Ureter (tissue), 1 donor: ENCODE results near the gene MBLAC1. TPM values are rescaled to one million over a fixed set of nuclear protein-coding genes. Genes with fewer than 3 reads are reported as not detected.

ENCODE experiments used
- DNase-seq: peaks from one replicate; pipeline ENCODE4 v3.0.0-alpha.2; 2020; ENCODE audit warnings: low spot score
- total RNA-seq: library from RNA; stranded (reverse); gene quantifications from one replicate; pipeline ENCODE4 v1.2.4, GENCODE V29; 2023
- donor health status: DM: yes; HTN: yes; CAD: no.

Gene MBLAC1
- total RNA-seq, 1 donor from 2014 or later: 1.5 TPM

- peak; percentile 40 for DNase-seq
Measured at GRCh38 chr7:100153708-100154535, 27.2 kb downstream of the MBLAC1 start.

- DNase-seq: peak; percentile 44
Measured at GRCh38 chr7:100154651-100155491, 28.1 kb downstream of the MBLAC1 start.

GRCh38 chr7:100155553-100156317, 29.0 kb downstream of the MBLAC1 start:
- no peak for DNase-seq

GRCh38 chr7:100156331-100157068, 29.7 kb downstream of the MBLAC1 start:
- no peak for DNase-seq

DNA sequence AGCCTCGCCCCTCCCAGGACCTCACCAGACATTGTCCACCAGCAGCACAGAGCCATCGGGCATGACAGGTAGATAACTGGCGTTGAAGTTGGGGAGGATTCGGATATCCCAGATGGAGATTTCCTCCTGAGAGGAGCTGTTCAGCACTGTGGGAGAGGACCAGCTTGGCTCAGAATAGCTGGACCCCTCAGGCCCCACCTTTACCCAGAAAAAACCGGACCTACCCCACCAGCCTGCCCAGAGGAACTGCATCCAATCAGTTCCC, 30.2 kb downstream of the MBLAC1 start:
- peak; percentile 48 for DNase-seq

DNA sequence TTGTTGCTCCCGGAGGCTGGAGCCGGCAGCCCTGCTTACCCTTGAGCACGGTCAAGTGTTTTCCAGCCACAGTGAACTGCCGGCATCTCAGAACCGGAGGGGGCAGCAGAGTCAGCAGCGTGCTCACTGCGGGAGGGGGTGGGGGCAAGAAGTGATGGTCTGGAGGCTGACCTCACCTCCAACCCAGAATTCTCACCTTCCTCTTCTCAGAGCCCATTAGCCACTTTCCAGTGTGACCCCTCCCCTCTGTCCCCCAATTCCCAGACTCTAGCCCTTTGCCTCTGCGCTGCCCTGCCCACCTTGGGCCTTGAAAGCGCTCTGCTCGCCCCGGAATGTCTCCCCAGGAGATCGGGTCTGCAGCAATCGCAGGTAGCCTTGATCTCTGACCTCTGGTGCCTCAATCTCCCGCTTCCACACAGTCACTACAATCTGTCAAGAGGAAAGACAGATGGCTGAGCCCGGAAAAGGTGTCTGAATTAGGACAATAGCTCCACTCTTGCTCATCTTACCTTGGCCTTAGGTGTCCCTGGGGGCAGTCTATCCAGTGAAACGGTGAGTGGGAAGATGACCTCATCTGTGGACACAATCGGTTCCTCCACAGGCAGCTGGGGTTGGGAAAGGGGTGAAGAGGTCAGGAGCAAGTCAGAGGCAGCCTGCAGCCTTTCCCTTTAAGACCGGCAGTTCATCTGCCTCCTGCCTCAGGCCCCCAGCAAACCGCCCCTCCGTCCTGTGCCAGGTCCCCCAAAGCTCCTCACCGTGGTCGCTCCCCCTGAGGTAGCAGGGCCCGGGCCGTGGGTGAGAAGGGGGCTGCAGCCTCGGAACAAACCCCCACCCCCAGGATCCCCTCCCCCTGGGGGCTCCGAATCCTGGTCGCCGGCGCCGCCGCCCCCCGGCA, 30.8 kb downstream of the MBLAC1 start:
- DNase-seq: peak; percentile 44

GRCh38 chr7:100158229-100159098, 31.7 kb downstream of the MBLAC1 start, which contains the start of gene TRAPPC14:
Gene TRAPPC14, minus strand, starts transcription at chr7:100158723. Its CDS starts 224 bp downstream, at chr7:100158499.
- DNase-seq: peak; percentile 93

DNA sequence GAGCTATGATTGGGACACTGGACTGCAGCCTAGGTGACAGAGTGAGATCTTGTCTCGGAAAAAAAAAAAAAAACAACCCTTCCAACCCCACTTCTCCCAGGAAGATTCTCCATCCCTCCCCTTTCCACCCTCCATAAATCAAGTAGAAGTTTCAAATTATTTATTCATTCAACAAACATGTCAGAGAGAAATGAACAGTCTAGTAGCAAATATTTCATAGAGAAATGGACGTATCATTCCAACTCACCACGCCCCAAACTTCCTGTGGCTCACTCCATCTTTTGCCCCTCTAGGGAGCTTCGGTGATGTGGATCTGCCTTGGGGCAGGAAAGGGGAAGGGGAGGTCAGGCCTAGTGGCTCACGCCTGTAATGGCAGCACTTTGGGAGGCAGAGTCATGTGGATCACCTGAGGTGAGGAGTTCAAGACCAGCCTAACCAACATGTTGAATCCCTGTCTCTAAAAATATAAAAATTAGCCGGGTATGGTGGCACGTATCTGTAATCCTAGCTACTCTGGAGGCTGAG, 32.4 kb downstream of the MBLAC1 start:
- DNase-seq: no peak

- no peak for DNase-seq
Measured at GRCh38 chr7:100160067-100160466, 33.3 kb downstream of the MBLAC1 start.

- peak; percentile 63 for DNase-seq
Measured at GRCh38 chr7:100163006-100163531, 36.3 kb downstream of the MBLAC1 start.

DNA sequence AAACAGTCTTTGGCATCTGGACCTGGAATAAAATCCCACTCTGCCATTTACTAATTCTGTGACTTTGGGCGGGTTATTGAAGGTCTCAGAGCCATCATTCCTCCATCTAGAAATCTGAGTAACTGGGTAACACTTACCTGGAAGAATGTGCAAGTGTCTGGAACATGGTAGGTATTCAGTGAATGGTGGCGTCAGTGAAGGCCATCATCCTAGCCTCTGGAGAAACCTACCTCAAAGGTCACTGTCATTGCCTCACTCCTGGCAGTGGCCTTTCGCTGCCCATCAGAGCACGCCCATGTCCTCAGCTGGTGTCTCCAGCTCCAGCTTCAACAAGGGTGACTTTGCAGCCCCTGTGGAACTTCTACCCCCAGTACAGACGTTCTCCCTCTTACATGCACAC, 37.1 kb downstream of the MBLAC1 start:
- DNase-seq: no peak

- DNase-seq: no peak
Measured at GRCh38 chr7:100166317-100166940, 39.7 kb downstream of the MBLAC1 start.

DNA sequence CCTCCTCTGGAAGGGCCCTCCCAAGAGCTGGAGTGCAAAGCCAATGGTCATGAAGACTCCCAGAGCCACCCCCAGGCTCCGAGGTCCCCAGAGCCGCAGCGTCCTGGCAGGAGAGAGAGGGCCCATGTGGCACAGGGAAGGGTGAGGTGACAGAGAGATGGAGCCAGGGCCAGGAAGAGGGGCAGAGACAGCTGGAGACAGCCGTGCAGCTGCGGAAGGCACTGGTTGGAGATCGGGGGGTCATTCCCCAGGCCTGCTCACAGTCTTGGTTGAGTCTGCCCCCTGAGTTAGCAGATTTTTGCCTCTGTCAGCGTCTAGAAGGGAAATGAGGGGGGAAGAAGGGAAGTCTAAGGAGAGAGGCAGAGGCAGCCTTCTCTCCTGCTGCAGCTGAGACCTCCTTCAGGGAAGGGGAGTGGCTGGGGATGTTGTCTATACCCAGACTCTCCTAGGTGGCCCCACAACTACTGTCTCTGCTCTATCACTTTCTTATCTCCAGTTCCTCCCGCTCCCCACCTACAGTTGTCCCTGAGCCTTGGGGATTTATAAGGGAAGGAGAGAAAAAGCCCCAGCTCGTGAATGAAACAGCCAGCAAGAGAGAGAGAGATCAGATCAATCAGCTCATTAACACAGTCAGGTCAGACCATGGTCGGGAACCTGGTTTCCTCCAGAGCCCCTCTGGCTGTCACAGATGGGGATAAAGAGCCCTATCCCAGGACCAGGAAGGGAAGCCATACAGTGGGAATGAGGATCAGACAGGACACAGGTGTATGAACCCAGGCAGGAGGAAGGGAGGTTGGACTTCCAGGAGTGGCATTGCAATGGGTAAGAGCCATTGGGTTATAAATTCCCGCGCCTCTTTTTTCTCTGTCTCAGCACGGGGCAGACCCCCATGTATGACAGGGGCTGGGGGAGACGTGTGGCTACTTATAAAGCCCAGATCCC, 40.5 kb downstream of the MBLAC1 start:
- no peak for DNase-seq

DNA sequence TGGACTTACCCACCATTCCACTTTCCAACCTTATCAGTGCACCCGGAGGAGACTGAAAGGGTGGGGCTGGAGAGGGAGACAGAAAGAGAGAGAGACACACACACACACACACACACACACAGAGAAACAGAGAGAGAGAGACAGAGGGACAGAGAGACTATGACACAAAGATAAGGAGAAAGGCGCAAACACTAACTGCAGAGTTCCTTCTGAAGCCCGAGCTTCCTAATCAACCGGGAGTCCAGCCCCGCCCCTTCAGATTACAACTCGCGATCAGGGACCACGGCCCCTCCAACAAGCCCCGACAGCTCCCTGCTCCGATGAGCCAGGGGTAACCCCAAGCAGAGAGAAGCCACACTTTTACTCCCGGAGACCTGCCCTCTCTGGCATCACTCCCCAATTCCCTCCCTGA, 41.2 kb downstream of the MBLAC1 start:
- peak; percentile 52 for DNase-seq

- no peak for DNase-seq
Measured at GRCh38 chr7:100169147-100169850, 42.5 kb downstream of the MBLAC1 start.

DNA sequence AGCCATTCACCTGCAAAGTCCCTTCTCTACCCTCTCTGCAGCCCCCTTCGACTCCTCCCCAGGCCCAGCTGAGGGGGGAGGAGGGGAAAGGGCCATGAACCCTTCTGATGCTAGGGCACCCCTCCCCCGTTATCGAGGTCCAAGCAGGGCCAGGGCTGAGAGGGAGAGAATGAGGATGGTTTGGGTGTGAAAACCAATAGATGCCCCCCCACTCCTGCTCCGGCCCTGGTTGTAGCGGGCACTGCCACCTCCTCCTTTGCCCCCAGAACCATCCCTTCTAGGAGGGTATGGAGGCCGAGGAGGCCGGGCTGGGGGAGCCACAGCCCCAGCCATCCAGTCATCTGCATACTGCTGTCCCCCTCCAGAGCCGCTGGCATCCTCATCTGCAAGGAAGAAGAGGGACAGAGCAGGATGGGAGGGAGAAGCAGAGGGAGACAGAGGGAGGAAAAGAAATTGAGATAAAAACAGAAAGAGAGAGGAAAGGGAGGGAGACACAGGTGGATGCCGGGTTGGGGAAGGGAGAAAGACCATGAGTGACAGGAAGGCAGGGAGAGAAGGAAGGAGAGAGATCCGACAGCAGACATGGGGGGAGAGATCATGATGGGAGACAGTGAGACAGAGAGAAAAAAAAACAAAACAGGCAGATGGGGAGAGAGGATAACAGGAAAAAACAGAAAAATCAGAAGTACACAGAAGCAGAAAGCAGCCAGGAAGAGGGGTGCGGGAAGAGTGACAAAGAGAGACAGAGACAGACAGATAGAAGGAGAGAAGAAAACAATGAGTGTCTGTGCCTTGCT, 43.5 kb downstream of the MBLAC1 start:
- no peak for DNase-seq
